Transverse colon (tissue), 4 donors: ENCODE data around the gene PRM2.

ENCODE experiments used
- CTCF ChIP-seq, 5 experiments: fragments of 200-600 bp in 3 of 5; fragments of 450-650 bp in 2 of 5; sonication (generic) in 3 of 5; IDR thresholded peaks; 1 replicate in 2 of 5; 2 replicates in 3 of 5; pipeline ENCODE4 v1.5.1; 2016 to 2017; ENCODE audit warnings: antibody characterized with exemption in 5 of 5, inconsistent platforms in 3 of 5, mild to moderate bottlenecking in 2 of 5, moderate library complexity in 1 of 5
- EP300 ChIP-seq: sonication (generic); formaldehyde crosslinking; IDR thresholded peaks from one replicate; pipeline ENCODE4 v1.6.1; 2017; ENCODE audit warnings: antibody characterized with exemption, low read depth
- POLR2A ChIP-seq: fragments of 450-650 bp; IDR thresholded peaks from one replicate; pipeline ENCODE4 v1.6.1; 2016; ENCODE audit warnings: antibody characterized with exemption, mild to moderate bottlenecking, moderate library complexity
- POLR2AphosphoS5 ChIP-seq, 3 donors: sonication (generic); formaldehyde crosslinking; IDR thresholded peaks; one replicate each; pipeline ENCODE4 v1.6.1; 2016; ENCODE audit warnings: antibody characterized with exemption in 3 of 3

GRCh38 chr16:11233727-11234376, 42.4 kb downstream of the PRM2 start:
- TF ChIP-seq CTCF (IDR thresholded peaks at IDR 0.05) (no peak), POLR2AphosphoS5 (IDR thresholded peaks at IDR 0.05) (no peak), EP300 (no peak), POLR2A (no peak)
